HG03135 (cell line): Measurements from ENCODE around the gene BAHCC1.

Experiments used
- ATAC-seq: cut with Tn5 transposase; IDR thresholded peaks from one replicate; pipeline ENCODE4 v1.9.1; 2021; ENCODE audit warnings: mild to moderate bottlenecking, moderate library complexity; ENCODE audit not compliant: unreplicated experiment

The BAHCC1 gene

GRCh38 chr17:81488276-81488860 is 93.1 kb downstream of the BAHCC1 start:
- ATAC-seq: no peak

DNA sequence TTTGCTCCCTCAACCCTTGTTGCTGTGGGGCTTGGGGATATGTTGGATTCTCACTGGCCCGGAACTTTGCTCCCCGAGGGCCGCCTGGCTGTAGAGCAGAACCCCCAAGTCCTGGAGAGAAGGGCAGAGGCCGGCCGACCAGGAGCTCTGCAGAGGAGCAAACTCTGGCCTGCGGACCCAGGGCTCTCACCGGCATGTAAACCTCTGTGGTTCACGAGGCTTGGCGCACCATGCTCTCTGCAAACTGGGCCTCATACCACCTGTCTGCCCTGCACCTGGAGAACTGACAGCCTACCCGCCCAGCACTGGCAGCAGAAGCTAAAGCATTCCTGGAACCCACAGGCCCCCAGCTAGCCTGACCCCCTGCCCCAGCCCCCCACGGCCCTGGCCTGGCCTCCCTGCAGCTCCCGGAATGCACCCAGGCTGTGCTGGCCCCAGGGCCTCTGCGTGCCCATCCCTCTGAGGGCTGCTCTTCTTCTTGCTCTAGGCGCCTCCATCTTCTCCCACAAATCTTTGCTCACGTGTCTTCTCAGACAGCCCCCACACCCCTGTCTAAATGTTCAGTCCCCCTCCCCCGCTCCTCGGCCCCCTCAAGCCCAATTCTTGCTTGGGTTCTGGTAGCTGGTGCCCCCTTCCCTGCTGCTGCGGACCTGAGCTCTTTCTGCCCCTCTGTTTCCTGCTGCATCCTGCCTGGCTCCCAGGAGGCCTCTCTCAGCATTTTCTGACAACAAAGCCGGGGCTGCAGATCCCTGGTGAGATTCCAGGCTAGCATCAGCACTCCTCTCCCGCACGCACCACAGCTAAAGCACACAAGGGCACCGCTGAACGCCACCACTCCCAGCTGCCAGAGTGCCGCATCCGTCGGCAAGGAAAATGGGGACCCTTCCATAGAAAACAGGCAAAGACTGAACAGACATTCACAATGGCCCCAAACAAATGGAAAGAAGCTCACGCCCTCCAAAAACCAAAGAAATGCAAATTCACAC is 94.0 kb downstream of the BAHCC1 start:
- no peak for ATAC-seq

DNA sequence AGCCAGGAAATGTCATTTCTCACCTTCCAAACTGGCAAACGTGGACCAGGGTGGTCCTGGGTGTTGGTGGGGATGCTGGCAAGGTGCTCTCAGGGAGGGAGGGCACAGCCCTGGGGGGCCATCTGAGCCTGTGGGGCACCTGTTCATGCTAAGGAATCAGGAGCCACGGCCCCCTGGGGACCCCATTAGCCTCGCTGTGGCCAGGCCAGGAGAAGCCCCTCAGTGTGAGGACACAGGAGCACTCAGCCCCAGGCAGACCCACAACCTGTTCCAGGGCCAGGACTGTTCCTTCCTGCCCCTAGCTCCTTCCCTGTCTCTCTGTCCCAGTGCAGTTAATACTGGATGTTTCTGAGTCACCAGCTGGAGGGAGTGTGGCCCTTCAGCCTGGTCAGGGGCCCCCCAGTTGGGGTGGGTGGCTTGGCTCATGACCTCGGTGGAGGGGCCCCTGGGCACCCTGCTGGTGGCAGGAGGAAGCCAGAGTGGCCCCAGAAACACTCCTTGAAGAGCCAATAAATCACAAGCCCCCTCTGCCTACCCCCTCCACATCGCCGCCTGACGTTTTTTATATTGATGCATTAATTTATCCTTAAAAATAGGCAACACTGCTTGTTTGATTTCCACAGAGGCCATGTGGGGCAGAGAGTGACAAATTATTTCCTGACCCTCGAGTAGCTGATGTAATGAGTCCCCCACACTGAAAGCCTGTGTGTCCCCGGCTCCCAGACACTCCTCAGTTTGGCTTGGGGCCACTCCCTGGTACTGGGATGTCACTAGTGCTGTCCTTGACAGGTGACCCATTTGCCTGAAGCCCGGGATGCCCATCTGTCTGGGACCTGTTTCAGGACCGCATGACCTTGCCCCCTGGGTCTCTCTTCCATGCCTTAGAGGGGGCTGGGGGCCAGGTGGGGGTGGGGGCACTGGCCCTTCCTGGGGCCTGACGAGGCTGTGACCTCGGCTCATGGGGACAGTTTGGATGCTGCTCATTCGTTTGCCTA is 95.0 kb downstream of the BAHCC1 start:
- no peak for ATAC-seq

DNA sequence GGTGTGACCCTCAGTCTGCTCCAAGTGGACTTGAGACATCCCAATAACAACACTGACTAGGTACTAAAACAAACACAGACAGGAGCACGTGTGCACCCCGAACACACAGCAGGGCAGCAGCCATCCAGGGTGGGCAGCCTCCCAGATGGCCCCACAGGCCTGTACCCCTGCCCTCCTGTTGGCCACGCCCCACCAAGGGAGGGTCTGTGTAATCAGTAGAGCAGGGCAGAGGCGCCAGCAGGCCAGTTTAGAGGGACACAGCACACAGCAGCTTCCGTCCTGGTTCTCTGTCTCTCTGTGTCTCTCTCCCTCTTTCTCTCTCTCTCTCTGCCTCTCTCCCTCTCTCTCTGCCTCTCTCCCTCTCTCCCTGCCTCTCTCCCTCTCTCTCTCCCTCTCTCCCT is 95.9 kb downstream of the BAHCC1 start:
- no peak for ATAC-seq

- ATAC-seq: no peak
These were observed 96.5 kb downstream of the BAHCC1 start for GRCh38 chr17:81491761-81492160.

DNA sequence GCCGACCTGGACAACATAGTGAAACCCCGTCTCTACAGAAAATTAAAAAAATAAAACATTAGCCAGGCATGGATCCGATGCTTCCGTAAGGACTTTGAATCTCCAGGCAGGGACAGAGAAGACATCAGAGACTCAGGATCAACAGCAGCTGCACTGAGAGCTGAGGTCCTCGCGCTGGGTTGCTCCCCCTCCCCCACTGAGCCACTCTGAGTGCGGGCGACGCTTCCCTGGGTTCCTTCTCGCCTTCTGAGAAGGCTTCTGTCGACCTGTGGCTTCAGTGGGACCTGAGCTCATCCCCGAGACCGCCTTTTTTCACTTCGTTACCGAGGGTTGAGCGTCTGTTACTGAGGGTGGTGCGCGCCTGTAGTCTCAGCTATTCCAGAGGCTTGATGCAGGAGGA is 96.9 kb downstream of the BAHCC1 start:
- ATAC-seq: no peak

DNA sequence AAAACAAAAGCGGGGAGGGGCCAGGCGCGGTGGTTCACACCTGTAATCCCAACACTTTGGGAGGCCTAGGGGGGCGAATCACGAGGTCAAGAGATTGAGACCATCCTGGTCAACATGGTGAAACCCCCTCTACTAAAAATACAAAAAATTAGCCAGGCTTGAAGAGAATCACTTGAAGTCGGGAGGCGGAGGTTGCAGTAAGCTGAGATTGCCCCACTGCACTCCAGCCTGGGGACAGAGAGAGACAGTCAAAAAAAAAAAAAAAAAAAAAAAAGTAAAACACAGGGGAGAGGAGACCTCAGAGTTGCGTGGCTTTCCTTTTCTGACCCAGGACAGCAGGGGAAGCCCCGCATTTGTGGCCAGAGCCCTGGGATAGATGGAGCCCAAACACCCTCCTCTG is 97.4 kb downstream of the BAHCC1 start:
- no peak for ATAC-seq

- no peak for ATAC-seq
These were observed 98.2 kb downstream of the BAHCC1 start for GRCh38 chr17:81493198-81494038.

GRCh38 chr17:81494626-81495377 is 99.5 kb downstream of the BAHCC1 start:
- no peak for ATAC-seq

DNA sequence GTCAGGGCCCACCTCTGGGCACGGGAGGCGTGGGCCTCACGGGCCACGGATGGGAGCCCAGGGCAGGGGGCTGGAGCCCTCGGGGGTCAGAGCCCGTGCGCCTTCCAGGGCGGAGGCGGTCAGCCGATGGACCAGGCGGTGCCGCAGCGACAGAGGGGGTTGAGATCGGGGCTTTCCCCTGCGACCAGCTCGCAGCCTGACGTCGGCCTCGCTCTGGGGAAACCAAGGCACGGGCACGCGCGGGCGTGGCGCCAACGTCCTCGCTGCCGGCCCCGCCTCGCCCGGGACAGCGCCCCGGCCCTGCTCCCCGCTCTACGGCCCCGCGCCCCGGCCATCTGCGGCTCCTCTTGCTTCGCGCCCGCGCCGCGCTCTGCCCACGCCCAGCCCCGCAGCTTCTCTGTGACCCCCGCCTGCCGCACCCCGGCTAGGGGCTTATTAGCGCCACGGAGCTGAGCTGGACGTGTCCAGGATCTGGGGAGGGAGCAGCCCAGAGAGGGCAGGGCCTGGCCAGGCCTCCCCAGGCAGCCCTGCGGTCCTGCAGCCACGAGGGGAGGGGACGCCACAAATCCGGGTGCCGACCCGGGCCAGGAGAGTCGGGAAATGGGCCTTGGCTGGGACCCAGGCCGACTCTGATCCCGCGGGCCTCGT is 103.8 kb downstream of the BAHCC1 start:
- ATAC-seq: no peak

GRCh38 chr17:81499601-81499970 is 104.3 kb downstream of the BAHCC1 start:
- no peak for ATAC-seq

DNA sequence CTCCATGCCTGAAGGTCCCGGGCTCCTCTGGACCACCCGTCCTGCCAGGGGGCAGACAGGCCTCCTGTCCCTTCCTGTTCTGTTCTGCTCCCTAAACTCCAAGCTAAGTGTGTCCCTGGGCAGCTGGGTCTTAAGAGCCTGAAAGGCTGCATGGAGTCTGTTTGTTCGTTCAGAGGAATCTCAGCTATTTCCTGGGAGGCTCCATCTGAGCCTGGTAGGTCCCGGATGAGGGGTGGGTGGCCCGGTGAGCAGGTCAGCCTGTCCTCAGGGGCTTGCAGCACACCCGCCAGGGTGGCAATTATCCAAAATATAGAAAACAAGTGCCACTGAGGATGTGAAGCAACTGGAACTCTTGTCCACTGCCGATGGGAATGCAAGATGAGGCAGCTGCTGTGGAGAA is 104.8 kb downstream of the BAHCC1 start:
- no peak for ATAC-seq

GRCh38 chr17:81502471-81503017 is 107.3 kb downstream of the BAHCC1 start:
- ATAC-seq: no peak

DNA sequence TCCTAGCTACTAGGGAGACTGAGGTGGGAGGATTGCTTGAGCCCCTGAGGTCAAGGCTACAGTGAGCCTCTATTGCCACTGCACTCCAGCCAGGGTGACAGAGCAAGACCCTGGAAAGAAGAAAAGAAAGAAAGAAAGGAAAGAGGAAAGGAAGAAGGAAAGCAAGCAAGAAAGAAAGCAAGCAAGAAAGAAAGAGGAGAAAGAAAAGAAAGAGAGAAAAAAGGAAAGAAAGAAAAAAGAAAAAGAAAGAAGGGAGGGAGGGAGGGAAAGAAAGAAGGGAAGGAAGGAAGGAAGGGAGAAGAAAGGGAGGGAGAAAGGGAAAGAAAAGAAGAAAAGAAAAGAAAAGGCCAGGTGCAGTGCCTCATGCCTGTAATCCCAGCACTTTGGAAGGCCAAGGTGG is 108.4 kb downstream of the BAHCC1 start:
- ATAC-seq: no peak

GRCh38 chr17:81508639-81509206 is 113.5 kb downstream of the BAHCC1 start:
- no peak for ATAC-seq

- ATAC-seq: no peak
These were observed 114.1 kb downstream of the BAHCC1 start for GRCh38 chr17:81509207-81509971.

DNA sequence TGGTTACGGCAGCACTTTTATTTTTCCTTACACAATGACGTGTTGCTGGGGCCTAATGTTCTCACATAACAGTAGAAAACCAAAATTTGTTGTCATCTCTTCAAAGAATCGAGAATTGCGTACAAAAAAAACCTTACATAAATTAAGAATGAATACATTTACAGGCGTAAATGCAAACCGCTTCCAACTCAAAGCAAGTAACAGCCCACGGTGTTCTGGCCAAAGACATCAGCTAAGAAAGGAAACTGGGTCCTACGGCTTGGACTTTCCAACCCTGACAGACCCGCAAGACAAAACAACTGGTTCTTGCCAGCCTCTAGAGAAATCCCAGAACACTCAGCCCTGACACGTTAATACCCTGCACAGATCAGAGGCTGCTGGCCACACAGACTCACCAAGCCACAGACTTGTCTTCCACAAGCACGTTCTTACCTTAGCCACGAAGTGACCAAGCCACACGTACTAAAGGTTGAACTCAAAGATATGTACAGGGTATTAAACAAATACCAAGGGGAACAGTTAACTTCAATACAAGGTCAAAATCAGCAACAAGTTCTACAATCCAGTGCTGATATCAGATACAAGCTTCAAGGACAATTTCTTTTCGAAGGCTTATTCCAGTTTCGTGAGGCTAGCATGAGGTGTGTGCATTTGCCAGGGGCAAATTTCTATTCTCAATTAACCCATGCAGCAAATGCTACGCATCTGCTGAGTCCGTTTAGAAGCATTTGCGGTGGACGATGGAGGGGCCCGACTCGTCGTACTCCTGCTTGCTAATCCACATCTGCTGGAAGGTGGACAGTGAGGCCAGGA is 114.9 kb downstream of the BAHCC1 start:
- no peak for ATAC-seq
